DND-41 (cell line): ENCODE results near the gene ZNF484.

Experiments used
- CTCF ChIP-seq: IDR thresholded peaks from 2 replicates; pipeline ENCODE4 v1.5.1; 2012; ENCODE audit warnings: borderline replicate concordance, low read length, moderate library complexity, mild to moderate bottlenecking; ENCODE audit not compliant: poor library complexity, severe bottlenecking; ENCODE audit errors: extremely low read depth
- EZH2 ChIP-seq: IDR thresholded peaks from 3 replicates; pipeline ENCODE4 v1.6.1; 2012; ENCODE audit warnings: borderline replicate concordance, low read depth, mild to moderate bottlenecking, moderate library complexity, low read length, inconsistent platforms; ENCODE audit not compliant: severe bottlenecking

- no peak for TF ChIP-seq CTCF
- TF ChIP-seq EZH2 = no peak
These were observed 17.0 kb upstream of the ZNF484 start for GRCh38 chr9:92894711-92895362.
